WI38 (cell line): ENCODE results near the gene LIMCH1.
"Not testable (repeated sequence)": the region's sequence is repeated elsewhere in the genome, so short reads cannot be mapped to it uniquely, and the experiment has no call there.

Experiments
- H3K4me3 ChIP-seq: 2 replicates; pipeline ENCODE4 v1.5.1; 2011; ENCODE audit warnings: low read depth, mild to moderate bottlenecking, control low read depth, low read length
- TF ChIP-seq, protein P1 (sequence below): IDR thresholded peaks from 2 replicates; pipeline ENCODE4 v1.5.1; 2012; ENCODE audit warnings: low read depth, mild to moderate bottlenecking, control low read depth, low read length

Gene LIMCH1

DNA sequence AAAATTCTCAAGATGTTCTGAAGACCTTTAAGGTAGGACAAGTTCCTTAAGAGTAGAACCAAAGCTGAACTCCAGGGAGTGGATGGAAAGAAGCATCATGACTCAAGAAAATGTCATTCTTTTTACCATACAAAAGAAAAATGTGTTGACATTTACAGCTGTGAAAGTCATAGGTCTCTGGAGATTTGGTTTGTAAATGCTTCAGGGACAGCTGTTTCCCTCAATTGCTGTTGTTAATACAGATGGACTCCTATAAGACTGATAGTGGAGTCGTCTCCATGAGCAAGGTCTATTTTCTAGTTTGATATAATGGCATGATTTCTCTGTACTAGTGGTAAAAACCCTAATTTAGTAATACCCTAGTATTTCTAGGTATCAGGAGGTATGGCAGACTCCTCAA, 108.9 kb downstream of the LIMCH1 start:
- TF ChIP-seq, protein P1, sequence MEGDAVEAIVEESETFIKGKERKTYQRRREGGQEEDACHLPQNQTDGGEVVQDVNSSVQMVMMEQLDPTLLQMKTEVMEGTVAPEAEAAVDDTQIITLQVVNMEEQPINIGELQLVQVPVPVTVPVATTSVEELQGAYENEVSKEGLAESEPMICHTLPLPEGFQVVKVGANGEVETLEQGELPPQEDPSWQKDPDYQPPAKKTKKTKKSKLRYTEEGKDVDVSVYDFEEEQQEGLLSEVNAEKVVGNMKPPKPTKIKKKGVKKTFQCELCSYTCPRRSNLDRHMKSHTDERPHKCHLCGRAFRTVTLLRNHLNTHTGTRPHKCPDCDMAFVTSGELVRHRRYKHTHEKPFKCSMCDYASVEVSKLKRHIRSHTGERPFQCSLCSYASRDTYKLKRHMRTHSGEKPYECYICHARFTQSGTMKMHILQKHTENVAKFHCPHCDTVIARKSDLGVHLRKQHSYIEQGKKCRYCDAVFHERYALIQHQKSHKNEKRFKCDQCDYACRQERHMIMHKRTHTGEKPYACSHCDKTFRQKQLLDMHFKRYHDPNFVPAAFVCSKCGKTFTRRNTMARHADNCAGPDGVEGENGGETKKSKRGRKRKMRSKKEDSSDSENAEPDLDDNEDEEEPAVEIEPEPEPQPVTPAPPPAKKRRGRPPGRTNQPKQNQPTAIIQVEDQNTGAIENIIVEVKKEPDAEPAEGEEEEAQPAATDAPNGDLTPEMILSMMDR: no peak
- H3K4me3 ChIP-seq: no peak overlapping the region

DNA sequence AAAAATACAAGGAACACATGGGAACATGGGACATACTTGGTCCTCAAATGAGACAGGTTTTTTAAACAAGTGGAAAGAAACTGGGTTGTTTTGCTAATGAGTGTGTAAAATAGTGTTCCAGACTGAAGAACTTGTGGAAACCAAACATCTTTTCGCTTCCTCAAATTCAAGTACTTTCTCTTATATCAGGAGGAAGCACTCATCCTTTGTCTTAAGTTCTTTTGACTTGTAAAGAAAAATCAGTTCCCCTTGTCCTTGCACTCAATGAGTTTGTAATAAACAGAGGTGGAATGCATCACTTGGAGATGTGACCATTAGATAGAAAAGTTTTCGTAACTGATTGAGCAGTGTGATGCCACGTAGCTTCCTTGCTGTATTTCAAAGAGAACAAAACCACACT, 109.4 kb downstream of the LIMCH1 start:
- TF ChIP-seq, protein P1: no peak
- H3K4me3 ChIP-seq: no peak overlapping the region

DNA sequence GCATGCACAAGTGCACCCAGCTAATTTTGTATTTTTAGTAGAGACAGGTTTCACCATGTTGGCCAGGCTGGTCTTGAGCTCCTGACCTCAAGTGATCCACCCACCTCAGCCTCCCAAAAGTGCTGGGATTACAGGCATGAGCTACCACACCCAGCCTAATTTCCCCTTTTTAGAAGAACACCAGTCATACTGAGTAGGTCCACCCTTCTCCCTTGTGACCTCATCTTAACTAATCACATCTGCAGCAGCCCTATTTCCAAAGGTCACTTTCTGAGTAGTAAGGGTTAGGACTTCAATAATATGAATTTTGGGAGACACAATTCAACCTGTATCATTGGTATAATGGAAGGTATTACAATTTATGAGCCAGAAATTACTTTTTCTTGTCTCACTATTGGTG, 113.2 kb downstream of the LIMCH1 start:
- not testable (repeated sequence) for H3K4me3 ChIP-seq

DNA sequence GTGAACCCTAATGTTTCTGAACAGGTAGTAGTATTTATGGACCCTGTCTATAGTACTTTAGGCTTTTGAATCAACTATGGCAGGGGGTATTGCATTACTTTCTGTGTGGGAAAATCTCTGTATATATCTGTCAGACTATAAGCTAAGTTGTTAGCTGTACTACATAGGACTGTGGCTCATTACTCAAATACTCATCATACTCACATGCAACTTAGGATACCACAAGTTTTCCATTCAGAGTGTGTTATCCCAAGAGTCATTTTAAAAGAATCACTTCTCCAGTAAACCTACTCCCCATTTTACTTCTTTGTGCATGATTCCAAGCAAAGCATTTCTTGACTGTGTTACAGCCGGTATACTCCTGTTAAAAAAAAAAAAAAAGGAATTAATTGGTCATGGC, 115.0 kb downstream of the LIMCH1 start:
- TF ChIP-seq, protein P1: no peak
- H3K4me3 ChIP-seq: no peak overlapping the region

DNA sequence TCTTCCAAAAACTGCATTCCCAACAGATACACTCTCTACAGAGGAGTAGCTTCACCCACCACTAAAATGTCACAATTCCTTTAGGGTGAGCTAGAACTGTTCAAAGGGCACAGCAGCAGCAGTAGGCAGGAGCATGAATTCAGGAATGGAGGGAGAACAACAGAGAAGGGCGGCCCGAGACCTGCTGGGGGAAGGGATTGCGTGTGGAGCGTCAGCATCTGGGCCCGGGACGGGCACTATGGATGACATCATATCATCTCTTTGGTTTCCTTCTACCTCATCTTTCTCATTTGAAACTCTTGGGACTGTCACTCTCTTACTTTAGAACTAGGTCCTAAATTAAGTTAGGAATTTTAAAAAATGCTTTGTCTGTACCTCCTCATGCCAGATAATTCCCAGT, 115.6 kb downstream of the LIMCH1 start:
- TF ChIP-seq, protein P1: no peak
- H3K4me3 ChIP-seq: no peak overlapping the region

DNA sequence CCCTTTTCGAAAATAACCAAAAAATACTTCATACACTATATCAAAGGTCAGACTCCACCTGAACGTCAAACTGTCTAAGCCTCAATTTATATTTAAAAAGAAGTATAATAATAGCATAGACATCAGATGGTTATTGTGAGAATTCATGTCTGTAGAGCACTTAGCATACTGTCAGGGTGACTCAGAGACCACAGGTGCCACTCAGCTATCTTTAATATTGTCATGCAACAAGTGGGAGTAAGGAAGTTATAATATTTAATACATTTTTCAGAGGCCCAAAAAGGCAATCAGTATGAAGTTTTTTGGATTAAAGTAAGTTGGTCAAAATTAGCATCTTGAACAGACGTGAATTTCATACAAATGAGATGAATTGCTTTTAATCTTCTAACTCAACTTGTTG, 117.2 kb downstream of the LIMCH1 start:
- no peak overlapping the region for H3K4me3 ChIP-seq
- TF ChIP-seq, protein P1: no peak

DNA sequence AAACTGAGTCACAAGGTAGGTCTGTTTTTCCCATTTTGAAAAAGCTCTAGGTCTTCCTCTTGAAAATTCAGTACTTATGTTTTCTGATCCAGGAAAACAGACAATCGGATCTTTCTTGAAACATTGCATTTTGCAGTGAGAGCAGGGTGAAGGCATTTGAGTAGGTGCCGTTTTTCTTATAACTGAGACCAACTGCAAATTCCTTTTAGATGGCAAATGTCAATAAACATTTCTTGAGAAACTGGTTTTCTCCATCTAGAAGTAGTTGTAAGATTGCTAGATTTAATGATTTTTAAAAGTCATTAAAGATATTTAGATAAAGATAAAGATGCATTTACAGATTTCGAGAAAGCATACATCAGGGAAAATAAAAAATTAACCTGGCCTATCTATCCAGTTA, 118.1 kb downstream of the LIMCH1 start:
- H3K4me3 ChIP-seq: no peak overlapping the region
- TF ChIP-seq, protein P1: no peak
